MCF 10A (cell line): ENCODE data around the gene S1PR4. TPM values are rescaled to one million over a fixed set of nuclear protein-coding genes. Genes with fewer than 3 reads are reported as not detected.

Experiments used
- BruUV-seq: library from RNA; stranded (reverse); fragments of 400-500 nt; replicated peaks from 2 replicates; lab custom pipeline; 2021; lab: Mats Ljungman, UMichigan
- CTCF ChIA-PET: fragments of 300-600 bp; sonication (Branson Sonifier 250); formaldehyde crosslinking; extraction: SDS; loops from one replicate; lab custom pipeline; 2021; ENCODE audit warnings: antibody characterized with exemption, inconsistent platforms; lab: Yijun Ruan, JAX
- POLR2A ChIA-PET: fragments of 300-600, 350-650 bp; sonication (Branson Sonifier 250); formaldehyde crosslinking; extraction: SDS; loops from one replicate; lab custom pipeline; 2020; ENCODE audit warnings: antibody characterized with exemption, inconsistent platforms; lab: Yijun Ruan, JAX
- DNase-seq: peaks from one replicate; pipeline ENCODE4 v3.0.0-alpha.2; 2018; ENCODE audit not compliant: unreplicated experiment
- H3K27ac Mint-ChIP-seq: one replicate; pipeline ENCODE4 v1.8.0; 2022; ENCODE audit warnings: mild to moderate bottlenecking, low read depth, mixed read lengths; ENCODE audit not compliant: unreplicated experiment
- H3K27me3 Mint-ChIP-seq: one replicate; pipeline ENCODE4 v1.8.0; 2022; ENCODE audit warnings: mixed read lengths; ENCODE audit not compliant: insufficient read depth, unreplicated experiment
- H3K36me3 Mint-ChIP-seq: one replicate; pipeline ENCODE4 v1.8.0; 2022; ENCODE audit warnings: mild to moderate bottlenecking, moderate library complexity, mixed read lengths; ENCODE audit not compliant: insufficient read depth, unreplicated experiment
- H3K4me1 Mint-ChIP-seq: one replicate; pipeline ENCODE4 v1.8.0; 2022; ENCODE audit warnings: mixed read lengths; ENCODE audit not compliant: insufficient read depth, unreplicated experiment
- H3K4me3 Mint-ChIP-seq: one replicate; pipeline ENCODE4 v1.8.0; 2022; ENCODE audit warnings: mild to moderate bottlenecking, moderate library complexity, mixed read lengths; ENCODE audit not compliant: unreplicated experiment
- H3K9me3 Mint-ChIP-seq: one replicate; pipeline ENCODE4 v1.8.0; 2022; ENCODE audit warnings: mixed read lengths; ENCODE audit not compliant: unreplicated experiment
- intact Hi-C: fragments of 100-400 bp; cut with micrococcal nuclease; formaldehyde crosslinking; loops from 2 replicates; pipeline ENCODE4 v1.14.1; 2022
- total RNA-seq: library from RNA; stranded (reverse); gene quantifications from 2 replicates; pipeline ENCODE4 v1.2.3, GENCODE V29; 2022
- TF ChIP-seq, protein P1 (sequence below): fragments of 200-600 bp; IDR thresholded peaks from one replicate; pipeline ENCODE4 v1.8.0; 2022; ENCODE audit warnings: antibody characterized with exemption, mild to moderate bottlenecking; ENCODE audit not compliant: unreplicated experiment

The S1PR4 gene
- total RNA-seq, 1 experiment from 2014 or later: 0.44 TPM

DNA sequence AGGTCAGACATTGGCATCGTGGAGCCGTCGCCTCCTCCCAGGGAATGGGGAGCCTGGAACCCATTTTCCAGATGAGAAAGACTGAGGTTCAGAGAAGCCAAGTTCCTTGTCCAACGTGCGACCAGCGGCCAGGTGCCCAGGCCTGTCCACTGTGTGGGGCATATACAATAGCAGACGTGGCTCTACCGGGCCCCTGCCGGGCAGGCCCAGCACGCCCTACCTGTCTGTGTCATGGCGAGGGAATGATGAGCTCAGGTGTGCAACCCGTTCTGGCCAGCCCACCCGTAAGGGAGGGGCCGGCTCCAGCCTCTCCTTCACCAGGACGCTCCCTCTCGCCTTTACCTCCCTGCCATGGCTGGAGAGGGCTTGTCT, 41.9 kb upstream of the S1PR4 start:
- CTCF ChIA-PET: interaction anchor here (1.0 to 3.6 kb wide), 3 partner anchors 7 to 27 kb away, joined by 4 to 18 read pairs (median 6); no protein-coding TSS in a partner anchor
- Mint-ChIP-seq H3K36me3 (peaks cover 19% of the 10 kb centered on the region), H3K27me3 (no peaks in the 10 kb centered on the region), H3K9me3 (no peaks in the 10 kb centered on the region), H3K27ac (peak overlapping the region; percentile 57), H3K4me3 (peak overlapping the region; percentile 73), H3K4me1 (peaks cover 12% of the 10 kb centered on the region)
- POLR2A ChIA-PET: interaction anchor here (0.6 to 2.5 kb wide), 6 partner anchors 8 to 186 kb away, joined by 3 to 12 read pairs (median 4); no protein-coding TSS in a partner anchor
- BruUV-seq: no TSS peak
- DNase-seq: peak; percentile 73
- TF ChIP-seq, protein P1, sequence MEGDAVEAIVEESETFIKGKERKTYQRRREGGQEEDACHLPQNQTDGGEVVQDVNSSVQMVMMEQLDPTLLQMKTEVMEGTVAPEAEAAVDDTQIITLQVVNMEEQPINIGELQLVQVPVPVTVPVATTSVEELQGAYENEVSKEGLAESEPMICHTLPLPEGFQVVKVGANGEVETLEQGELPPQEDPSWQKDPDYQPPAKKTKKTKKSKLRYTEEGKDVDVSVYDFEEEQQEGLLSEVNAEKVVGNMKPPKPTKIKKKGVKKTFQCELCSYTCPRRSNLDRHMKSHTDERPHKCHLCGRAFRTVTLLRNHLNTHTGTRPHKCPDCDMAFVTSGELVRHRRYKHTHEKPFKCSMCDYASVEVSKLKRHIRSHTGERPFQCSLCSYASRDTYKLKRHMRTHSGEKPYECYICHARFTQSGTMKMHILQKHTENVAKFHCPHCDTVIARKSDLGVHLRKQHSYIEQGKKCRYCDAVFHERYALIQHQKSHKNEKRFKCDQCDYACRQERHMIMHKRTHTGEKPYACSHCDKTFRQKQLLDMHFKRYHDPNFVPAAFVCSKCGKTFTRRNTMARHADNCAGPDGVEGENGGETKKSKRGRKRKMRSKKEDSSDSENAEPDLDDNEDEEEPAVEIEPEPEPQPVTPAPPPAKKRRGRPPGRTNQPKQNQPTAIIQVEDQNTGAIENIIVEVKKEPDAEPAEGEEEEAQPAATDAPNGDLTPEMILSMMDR: no peak
- intact Hi-C loops: no loop called here

DNA sequence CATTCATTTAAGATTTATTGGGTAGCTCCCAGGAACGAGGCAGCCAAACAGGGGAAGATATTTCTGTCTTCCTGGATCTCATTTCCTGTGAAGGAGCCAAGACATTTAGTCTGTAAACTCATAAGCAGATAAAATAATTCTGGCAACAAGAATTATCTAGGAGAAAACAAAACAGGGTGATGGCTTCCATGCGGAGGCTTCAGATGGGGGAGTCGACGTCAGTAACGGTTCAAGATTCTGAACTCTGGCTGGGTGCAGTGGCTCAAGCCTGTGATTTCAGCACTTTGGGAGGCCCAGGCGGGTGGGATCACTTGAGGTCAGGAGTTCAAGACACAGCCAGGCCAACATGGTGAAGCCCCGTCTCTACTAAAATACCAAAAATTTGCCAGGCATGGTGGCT, 41.5 kb upstream of the S1PR4 start:
- Mint-ChIP-seq H3K4me1 (peaks cover 16% of the 10 kb centered on the region), H3K27me3 (no peaks in the 10 kb centered on the region), H3K36me3 (peaks cover 19% of the 10 kb centered on the region), H3K27ac (peak overlapping the region; percentile 57), H3K9me3 (no peaks in the 10 kb centered on the region), H3K4me3 (peak overlapping the region; percentile 73)
- intact Hi-C loops: no loop called here
- BruUV-seq: TSS peak; percentile 37
- DNase-seq: no peak
- CTCF ChIA-PET: interaction anchor here (1.0 to 3.6 kb wide), 3 partner anchors 8 to 26 kb away, joined by 4 to 18 read pairs (median 6); no protein-coding TSS in a partner anchor
- TF ChIP-seq, protein P1: no peak
- POLR2A ChIA-PET: interaction anchor here (0.6 to 2.5 kb wide), 6 partner anchors 9 to 186 kb away, joined by 3 to 12 read pairs (median 4); no protein-coding TSS in a partner anchor

DNA sequence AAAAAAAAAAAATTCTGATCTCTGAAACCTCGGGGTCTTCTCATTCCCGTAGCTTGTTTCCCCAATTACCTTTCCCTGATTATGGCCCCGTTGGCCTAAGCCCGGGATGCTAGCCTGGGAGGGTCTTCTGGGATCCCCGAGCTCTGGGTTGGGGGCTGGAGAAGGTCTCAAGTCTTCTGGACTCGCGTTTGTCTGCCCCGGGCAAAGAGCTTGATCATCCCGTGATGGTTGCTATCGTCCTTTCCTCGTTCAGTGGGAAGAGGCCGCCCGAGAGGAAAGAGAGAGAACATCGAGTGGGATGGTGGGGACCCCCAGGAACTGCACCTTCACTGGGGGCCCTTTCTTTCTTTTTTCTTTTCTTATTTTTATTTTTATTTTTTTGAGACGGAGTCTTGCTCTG, 40.3 kb upstream of the S1PR4 start:
- H3K36me3 Mint-ChIP-seq: peaks cover 19% of the 10 kb centered on the region
- no peaks in the 10 kb centered on the region for H3K9me3 Mint-ChIP-seq
- peaks cover 21% of the 10 kb centered on the region for H3K4me1 Mint-ChIP-seq
- no peak overlapping the region for H3K27ac Mint-ChIP-seq
- no TSS peak for BruUV-seq
- DNase-seq: no peak
- intact Hi-C loops: no loop called here
- TF ChIP-seq, protein P1: no peak
- no peak overlapping the region for H3K4me3 Mint-ChIP-seq
- ChIA-PET POLR2A (interaction anchor here (0.7 to 2.5 kb wide), 3 partner anchors 9 to 188 kb away, joined by 3 to 12 read pairs (median 5); no protein-coding TSS in a partner anchor), CTCF (interaction anchor here (0.6 to 3.6 kb wide), 2 partner anchors 9 to 12 kb away, joined by 3 to 18 read pairs; no protein-coding TSS in a partner anchor)
- H3K27me3 Mint-ChIP-seq: no peaks in the 10 kb centered on the region

DNA sequence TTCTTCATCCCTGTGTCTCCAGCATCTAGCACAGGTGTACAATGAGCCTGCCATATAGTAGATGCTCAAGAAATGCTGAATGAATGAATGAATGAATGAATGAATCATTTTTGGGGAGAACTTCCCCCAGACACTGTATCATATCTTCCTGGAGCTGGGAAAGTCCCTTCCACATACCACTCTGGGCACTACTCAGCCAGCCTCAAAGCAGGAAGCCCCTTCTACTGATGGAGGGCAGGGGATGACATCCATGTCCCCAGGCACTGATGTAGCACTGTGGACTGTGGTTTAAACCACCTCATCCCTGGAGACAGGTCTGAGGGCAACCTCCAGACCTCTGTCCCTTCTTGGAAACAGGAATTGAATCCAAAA, 37.9 kb upstream of the S1PR4 start:
- H3K27ac Mint-ChIP-seq: peak overlapping the region; percentile 97
- no TSS peak for BruUV-seq
- DNase-seq: no peak
- ChIA-PET POLR2A (interaction anchor here (1.0 to 1.9 kb wide), 4 partner anchors 9 to 45 kb away, joined by 3 to 5 read pairs (median 3); partner anchors contain the start of gene NCLN), CTCF (interaction anchor here (0.6 to 1.4 kb wide), 4 partner anchors 10 to 36 kb away, joined by 3 to 4 read pairs (median 3); no protein-coding TSS in a partner anchor)
- intact Hi-C loops: no loop called here
- H3K9me3 Mint-ChIP-seq: no peaks in the 10 kb centered on the region
- TF ChIP-seq, protein P1: no peak
- H3K4me1 Mint-ChIP-seq: peaks cover 21% of the 10 kb centered on the region
- H3K4me3 Mint-ChIP-seq: no peak overlapping the region
- H3K36me3 Mint-ChIP-seq: peaks cover 19% of the 10 kb centered on the region
- H3K27me3 Mint-ChIP-seq: no peaks in the 10 kb centered on the region
